GM21423 (cell line): Measurements from ENCODE around the gene SNAI1.
"Not testable (repeated sequence)": the region's sequence is repeated elsewhere in the genome, so short reads cannot be mapped to it uniquely, and the experiment has no call there.

ENCODE experiments used
- ATAC-seq: cut with Tn5 transposase; IDR thresholded peaks from one replicate; pipeline ENCODE4 v1.9.1; 2021; ENCODE audit warnings: mild to moderate bottlenecking, moderate library complexity; ENCODE audit not compliant: unreplicated experiment

SNAI1 gene

GRCh38 chr20:49985617-49986016, 2.8 kb downstream of the SNAI1 start:
- ATAC-seq = no peak

GRCh38 chr20:49986049-49986448, 3.3 kb downstream of the SNAI1 start:
- ATAC-seq = no peak

- ATAC-seq = no peak
Observed at GRCh38 chr20:49987015-49987867, 4.5 kb downstream of the SNAI1 start.

GRCh38 chr20:49987868-49988690, 5.3 kb downstream of the SNAI1 start:
- ATAC-seq = no peak

- no peak for ATAC-seq
Observed at GRCh38 chr20:49989234-49990065, 6.7 kb downstream of the SNAI1 start.

GRCh38 chr20:49990271-49990720, 7.5 kb downstream of the SNAI1 start:
- no peak for ATAC-seq

- ATAC-seq = no peak
Observed at GRCh38 chr20:49993301-49993751, 10.5 kb downstream of the SNAI1 start.

- no peak for ATAC-seq
Observed at GRCh38 chr20:49995586-49995985, 12.8 kb downstream of the SNAI1 start.

GRCh38 chr20:49998478-49999188, 15.9 kb downstream of the SNAI1 start:
- not testable (repeated sequence) for ATAC-seq

- ATAC-seq = peak; percentile 71
Observed at GRCh38 chr20:49999329-49999728, 16.5 kb downstream of the SNAI1 start.

GRCh38 chr20:50000548-50001222, 17.9 kb downstream of the SNAI1 start:
- ATAC-seq = not testable (repeated sequence)

GRCh38 chr20:50001784-50002311, 19.1 kb downstream of the SNAI1 start:
- no peak for ATAC-seq

- no peak for ATAC-seq
Observed at GRCh38 chr20:50003253-50003656, 20.5 kb downstream of the SNAI1 start.

GRCh38 chr20:50004229-50004628, 21.4 kb downstream of the SNAI1 start:
- no peak for ATAC-seq

- ATAC-seq = no peak
Observed at GRCh38 chr20:50005471-50005981, 22.7 kb downstream of the SNAI1 start.

- ATAC-seq = no peak
Observed at GRCh38 chr20:50007369-50007768, 24.6 kb downstream of the SNAI1 start.

- ATAC-seq = no peak
Observed at GRCh38 chr20:50008007-50008406, 25.2 kb downstream of the SNAI1 start.

GRCh38 chr20:50009521-50010454, 27.0 kb downstream of the SNAI1 start:
- no peak for ATAC-seq
